ENCODE measurements around the gene TGM2.

DNA sequence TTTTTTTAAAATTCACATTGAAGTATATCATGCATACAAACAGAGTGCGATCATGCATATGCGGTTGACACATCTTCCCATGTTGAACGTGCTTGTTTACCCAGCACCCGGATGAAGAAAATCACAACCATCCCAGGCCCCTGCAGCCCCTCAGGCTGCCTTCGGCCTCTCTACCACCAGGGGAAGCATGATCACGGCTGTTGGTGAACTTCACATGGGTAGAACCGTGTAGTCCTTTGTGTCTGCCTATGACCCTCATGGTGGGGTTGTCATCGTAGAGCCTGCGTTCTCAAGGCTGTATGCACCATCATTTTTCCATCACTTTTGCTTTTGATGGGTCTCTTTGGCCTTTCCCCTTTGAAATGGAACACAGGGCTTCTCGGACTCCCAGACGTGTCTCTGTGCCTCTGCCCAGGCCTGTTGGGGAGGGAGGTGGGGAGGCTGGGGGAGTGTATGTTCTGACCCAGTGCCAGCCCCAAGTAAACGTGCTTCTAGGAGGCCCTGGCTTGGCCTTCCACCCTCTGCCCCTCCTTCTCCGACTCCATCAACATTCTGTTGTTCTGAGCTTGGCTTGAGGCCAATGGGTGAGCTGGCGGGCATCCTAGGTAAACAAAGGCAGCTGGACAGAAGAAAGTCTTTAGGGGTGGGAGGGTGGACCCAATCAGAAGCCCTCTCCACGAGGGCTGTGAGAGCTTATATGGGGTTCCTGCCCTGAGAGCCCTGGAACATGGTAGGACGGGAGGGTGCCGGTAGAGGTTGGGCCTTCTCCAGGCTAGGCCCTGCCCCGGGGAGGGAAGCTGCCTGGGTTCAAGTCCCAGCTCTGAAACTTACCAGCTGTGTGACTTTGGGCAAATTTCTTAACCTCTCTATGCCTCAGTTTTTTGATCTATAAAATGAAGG lies 39.7 kb downstream of the TGM2 start:
- TF ChIP-seq, protein P1, sequence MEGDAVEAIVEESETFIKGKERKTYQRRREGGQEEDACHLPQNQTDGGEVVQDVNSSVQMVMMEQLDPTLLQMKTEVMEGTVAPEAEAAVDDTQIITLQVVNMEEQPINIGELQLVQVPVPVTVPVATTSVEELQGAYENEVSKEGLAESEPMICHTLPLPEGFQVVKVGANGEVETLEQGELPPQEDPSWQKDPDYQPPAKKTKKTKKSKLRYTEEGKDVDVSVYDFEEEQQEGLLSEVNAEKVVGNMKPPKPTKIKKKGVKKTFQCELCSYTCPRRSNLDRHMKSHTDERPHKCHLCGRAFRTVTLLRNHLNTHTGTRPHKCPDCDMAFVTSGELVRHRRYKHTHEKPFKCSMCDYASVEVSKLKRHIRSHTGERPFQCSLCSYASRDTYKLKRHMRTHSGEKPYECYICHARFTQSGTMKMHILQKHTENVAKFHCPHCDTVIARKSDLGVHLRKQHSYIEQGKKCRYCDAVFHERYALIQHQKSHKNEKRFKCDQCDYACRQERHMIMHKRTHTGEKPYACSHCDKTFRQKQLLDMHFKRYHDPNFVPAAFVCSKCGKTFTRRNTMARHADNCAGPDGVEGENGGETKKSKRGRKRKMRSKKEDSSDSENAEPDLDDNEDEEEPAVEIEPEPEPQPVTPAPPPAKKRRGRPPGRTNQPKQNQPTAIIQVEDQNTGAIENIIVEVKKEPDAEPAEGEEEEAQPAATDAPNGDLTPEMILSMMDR (IDR thresholded peaks at IDR 0.05) = no peak
- TF ChIP-seq POLR2AphosphoS5 (IDR thresholded peaks at IDR 0.05) = peak in 2 of 3 donors; percentile 13 to 47
